Astrocyte (in vitro differentiated cells and primary cell): ENCODE measurements around the gene HIBADH. TPM values are rescaled to one million over a fixed set of nuclear protein-coding genes. Genes with fewer than 3 reads are reported as not detected.

ENCODE experiments used
- DNase-seq: peaks from one replicate; pipeline ENCODE4 v3.0.0-alpha.2; 2010; ENCODE audit warnings: low read depth
- FAIRE-seq: peaks from 2 replicates; lab custom pipeline; 2011; peaks lifted over from hg19 to GRCh38; lab: Jason Lieb, UNC
- H2AFZ ChIP-seq: 2 replicates; pipeline ENCODE4 v1.6.0; 2012; ENCODE audit warnings: low read depth, low read length, inconsistent platforms
- H3K27ac ChIP-seq: 2 replicates; pipeline ENCODE4 v1.5.1; 2011; ENCODE audit warnings: low read depth, low read length, inconsistent platforms
- H3K27me3 ChIP-seq: 2 replicates; pipeline ENCODE4 v1.6.0; 2011; ENCODE audit warnings: low read length, inconsistent platforms; ENCODE audit not compliant: insufficient read depth
- H3K36me3 ChIP-seq: 2 replicates; pipeline ENCODE4 v1.5.1; 2011; ENCODE audit warnings: low read length, inconsistent platforms; ENCODE audit not compliant: insufficient read depth
- H3K4me1 ChIP-seq: 2 replicates; pipeline ENCODE4 v1.5.1; 2011; ENCODE audit warnings: low read length, inconsistent platforms; ENCODE audit not compliant: insufficient read depth
- H3K4me2 ChIP-seq: 2 replicates; pipeline ENCODE4 v1.6.0; 2012; ENCODE audit warnings: low read length, inconsistent platforms
- H3K4me3 ChIP-seq: 2 replicates; pipeline ENCODE4 v1.5.1; 2011; ENCODE audit warnings: low read depth, mild to moderate bottlenecking, low read length, inconsistent platforms; ENCODE audit not compliant: insufficient read depth
- H3K79me2 ChIP-seq: 2 replicates; pipeline ENCODE4 v1.6.0; 2012; ENCODE audit warnings: mild to moderate bottlenecking, low read length, inconsistent platforms; ENCODE audit not compliant: insufficient read depth
- H3K9ac ChIP-seq: 2 replicates; pipeline ENCODE4 v1.6.0; 2012; ENCODE audit warnings: mild to moderate bottlenecking, low read length, inconsistent platforms
- H3K9me3 ChIP-seq: 2 replicates; pipeline ENCODE4 v1.5.1; 2012; ENCODE audit warnings: low read depth, mild to moderate bottlenecking, low read length, inconsistent platforms; ENCODE audit not compliant: insufficient read depth
- H4K20me1 ChIP-seq: 2 replicates; pipeline ENCODE4 v1.6.0; 2012; ENCODE audit warnings: low read length, inconsistent platforms; ENCODE audit not compliant: insufficient read depth
- H3K27ac Mint-ChIP-seq: one replicate; pipeline ENCODE4 v1.8.0; 2021; ENCODE audit warnings: mild to moderate bottlenecking, mixed read lengths; ENCODE audit not compliant: unreplicated experiment
- H3K27me3 Mint-ChIP-seq: one replicate; pipeline ENCODE4 v1.8.0; 2021; ENCODE audit warnings: low read depth, mixed read lengths; ENCODE audit not compliant: unreplicated experiment
- H3K36me3 Mint-ChIP-seq: one replicate; pipeline ENCODE4 v1.8.0; 2021; ENCODE audit warnings: low read depth, mixed read lengths; ENCODE audit not compliant: unreplicated experiment
- H3K4me1 Mint-ChIP-seq: one replicate; pipeline ENCODE4 v1.8.0; 2021; ENCODE audit warnings: low read depth, mixed read lengths; ENCODE audit not compliant: unreplicated experiment
- H3K4me3 Mint-ChIP-seq: one replicate; pipeline ENCODE4 v1.8.0; 2021; ENCODE audit warnings: mild to moderate bottlenecking, moderate library complexity, mixed read lengths; ENCODE audit not compliant: unreplicated experiment
- H3K9me3 Mint-ChIP-seq: one replicate; pipeline ENCODE4 v1.8.0; 2021; ENCODE audit warnings: mild to moderate bottlenecking, mixed read lengths; ENCODE audit not compliant: unreplicated experiment
- CTCF ChIP-seq: IDR thresholded peaks from 2 replicates; pipeline ENCODE4 v1.5.1; 2011; ENCODE audit warnings: low read depth, mild to moderate bottlenecking, inconsistent platforms, low read length, moderate library complexity; ENCODE audit not compliant: insufficient read depth
- EZH2 ChIP-seq: IDR thresholded peaks from 2 replicates; pipeline ENCODE4 v1.6.1; 2012; ENCODE audit warnings: mild to moderate bottlenecking, low read length, inconsistent platforms; ENCODE audit not compliant: insufficient read depth
- total RNA-seq: library from RNA; stranded (reverse); gene quantifications from 2 replicates; pipeline ENCODE4 v1.2.1, GENCODE V29; 2021

HIBADH gene
- total RNA-seq, 1 donor from 2014 or later = 21.9 TPM

GRCh38 chr7:27576360-27576944 is 86.2 kb downstream of the HIBADH start:
- Histone ChIP-seq H3K4me2 (no peak overlapping the region), H3K27me3 (no peaks in the 10 kb centered on the region), H3K4me1 (no peaks in the 10 kb centered on the region), H4K20me1 (peaks cover 6% of the 10 kb centered on the region), H3K4me3 (no peak overlapping the region), H3K9me3 (no peaks in the 10 kb centered on the region), H3K79me2 (no peaks in the 10 kb centered on the region), H3K9ac (no peak overlapping the region), H3K27ac (no peak overlapping the region), H3K36me3 (no peaks in the 10 kb centered on the region), H2AFZ (no peak overlapping the region)
- Mint-ChIP-seq H3K4me1 (no peaks in the 10 kb centered on the region), H3K27me3 (no peaks in the 10 kb centered on the region), H3K9me3 (no peaks in the 10 kb centered on the region), H3K36me3 (no peaks in the 10 kb centered on the region), H3K4me3 (no peak overlapping the region), H3K27ac (no peak overlapping the region)
- DNase-seq (no peak), FAIRE-seq (no peak)
- peak; percentile 58 for TF ChIP-seq CTCF
- TF ChIP-seq EZH2 = no peak

GRCh38 chr7:27575613-27576012 is 87.1 kb downstream of the HIBADH start:
- peaks cover 6% of the 10 kb centered on the region for H4K20me1 ChIP-seq
- H3K9me3 Mint-ChIP-seq = no peaks in the 10 kb centered on the region
- no peaks in the 10 kb centered on the region for H3K4me1 Mint-ChIP-seq
- DNase-seq (no peak), FAIRE-seq (no peak)
- no peak overlapping the region for H3K9ac ChIP-seq
- H3K27me3 Mint-ChIP-seq = no peaks in the 10 kb centered on the region
- H3K36me3 ChIP-seq = no peaks in the 10 kb centered on the region
- no peaks in the 10 kb centered on the region for H3K27me3 ChIP-seq
- H3K79me2 ChIP-seq = no peaks in the 10 kb centered on the region
- no peak overlapping the region for H3K4me3 Mint-ChIP-seq
- no peaks in the 10 kb centered on the region for H3K36me3 Mint-ChIP-seq
- no peak overlapping the region for H3K4me2 ChIP-seq
- no peak overlapping the region for H3K27ac Mint-ChIP-seq
- H3K27ac ChIP-seq = no peak overlapping the region
- TF ChIP-seq CTCF = no peak
- no peak for TF ChIP-seq EZH2
- H3K9me3 ChIP-seq = no peaks in the 10 kb centered on the region
- H3K4me1 ChIP-seq = no peaks in the 10 kb centered on the region
- H3K4me3 ChIP-seq = no peak overlapping the region
- H2AFZ ChIP-seq = no peak overlapping the region

GRCh38 chr7:27569106-27569505 is 93.6 kb downstream of the HIBADH start:
- FAIRE-seq = no peak
- TF ChIP-seq CTCF (no peak), EZH2 (no peak)
- H3K27me3 Mint-ChIP-seq = no peaks in the 10 kb centered on the region
- Histone ChIP-seq H3K27me3 (no peaks in the 10 kb centered on the region), H3K27ac (no peak overlapping the region), H3K9me3 (no peaks in the 10 kb centered on the region), H4K20me1 (no peaks in the 10 kb centered on the region), H3K4me2 (no peak overlapping the region), H3K9ac (no peak overlapping the region), H3K79me2 (no peaks in the 10 kb centered on the region), H2AFZ (no peak overlapping the region), H3K4me3 (no peak overlapping the region), H3K36me3 (no peaks in the 10 kb centered on the region), H3K4me1 (no peaks in the 10 kb centered on the region)
- H3K9me3 Mint-ChIP-seq = no peaks in the 10 kb centered on the region
- no peak for DNase-seq
- H3K27ac Mint-ChIP-seq = no peak overlapping the region
- no peak overlapping the region for H3K4me3 Mint-ChIP-seq
- peaks cover 3% of the 10 kb centered on the region for H3K4me1 Mint-ChIP-seq
- peaks cover 5% of the 10 kb centered on the region for H3K36me3 Mint-ChIP-seq
